Heart right ventricle (tissue), 16 donors: ENCODE measurements around the gene SLC16A13. TPM values are rescaled to one million over a fixed set of nuclear protein-coding genes. Genes with fewer than 3 reads are reported as not detected.

Experiments
- ATAC-seq, 8 donors: fragments of 200-7000 bp; cut with Tn5 transposase; one replicate each; pipeline ENCODE4 v1.9.1; 2020; ENCODE audit warnings: mild to moderate bottlenecking in 8 of 8, moderate library complexity in 8 of 8, moderate number of reproducible peaks in 1 of 8
- DNase-seq, 2 donors: peaks; one replicate each; pipeline ENCODE4 v3.0.0-alpha.2; 2020
- H3K27ac ChIP-seq, 10 donors: fragments of 200-600 bp; sonication (generic) in 2 of 10; one replicate each; pipeline versions ENCODE4 v1.5.0 to v1.8.0; 2020 to 2022; ENCODE audit warnings: mild to moderate bottlenecking in 3 of 10
- H3K27me3 ChIP-seq, 7 donors: fragments of 200-600 bp; one replicate each; pipeline ENCODE4 v1.8.0; 2021 to 2022; ENCODE audit warnings: mild to moderate bottlenecking in 2 of 7
- H3K36me3 ChIP-seq, 9 donors: fragments of 200-600 bp; sonication (generic) in 1 of 9; one replicate each; pipeline versions ENCODE4 v1.5.0 to v1.8.0; 2020 to 2022; ENCODE audit warnings: mild to moderate bottlenecking in 2 of 9
- H3K4me1 ChIP-seq, 9 donors: fragments of 200-600 bp; sonication (generic) in 1 of 9; one replicate each; pipeline versions ENCODE4 v1.5.0 to v1.8.0; 2020 to 2022; ENCODE audit warnings: mild to moderate bottlenecking in 4 of 9
- H3K4me3 ChIP-seq, 10 donors: fragments of 200-600 bp; sonication (generic) in 2 of 10; one replicate each; pipeline versions ENCODE4 v1.5.0 to v1.8.0; 2020 to 2022; ENCODE audit warnings: mild to moderate bottlenecking in 7 of 10, moderate library complexity in 2 of 10
- H3K9me3 ChIP-seq, 11 donors: fragments of 200-600 bp in 10 of 11; sonication (generic) in 2 of 11; one replicate each; pipeline versions ENCODE4 v1.5.0 to v1.8.0; 2013 to 2022; ENCODE audit warnings: mild to moderate bottlenecking in 2 of 11, control low read depth in 1 of 11, moderate library complexity in 1 of 11
- WGBS, 2 donors: extraction: QIAGEN DNeasy Blood & Tissue Kit; methylation state at CpG; one replicate each; pipeline ENCODE4 v1.1.7; 2013; ENCODE audit warnings: inconsistent platforms in 1 of 2; 5-methylcytosine and 5-hydroxymethylcytosine counted together
- intact Hi-C, 10 donors: fragments of 100-400 bp; cut with DNase I; formaldehyde crosslinking; loops; one replicate each; pipeline versions ENCODE4 v1.11.1 to v1.14.2; 2022
- polyA plus RNA-seq, 2 donors: library from polyadenylated mRNA; stranded (reverse); fragments of 200-250 nt; gene quantifications; one replicate each; pipeline ENCODE4 v1.2.3, GENCODE V29; 2013
- total RNA-seq, 10 donors: library from RNA; stranded (reverse); fragmentation: NEBNext Ultra II Directional in 3 of 10; extraction: Animal tissue kit (Norgen Biotek cat#: 25700) in 3 of 10; gene quantifications; one replicate each; pipeline versions ENCODE4 v1.2.1 to v1.2.4, GENCODE V29; 2021 to 2023
- TF ChIP-seq, protein P1 (sequence below), 9 donors: fragments of 200-600 bp; sonication (generic) in 2 of 9; IDR thresholded peaks; one replicate each; pipeline versions ENCODE4 v1.5.0 to v1.8.0; 2021 to 2022; ENCODE audit warnings: antibody characterized with exemption in 9 of 9, mild to moderate bottlenecking in 5 of 9, moderate library complexity in 1 of 9
- donor health status: Arrhythmogenic right ventricular cardiomyopathy.
- donor health status: ischemic (EF 13 %, LVEDD 7.1; RV severe dilation, severe dysfunction).
- donor health status: healthy with polysubstance abuse.
- donor health status: DM: no; HTN: yes; CAD: no.
- donor health status: DM: no; HTN: no; CAD: no.
- donor health status: ischemic (EF 25% LVEDD 6.9; RV normal size, moderate dysfunction).
- donor health status: ischemic (EF 25% LVEDD 5.7; RV mildly dilated, moderate dysfunction).
- donor health status: healthy.
- donor health status: DM: yes; HTN: yes; CAD: no.
- donor health status: Ischemic cardiomyopathy.
- donor health status: ischemic (EF 35%, LVEDD 5.7; RV mildly dilated, moderate dysfunction).
- donor health status: nonischemic (EF 11% LVEDD 7.7; RV severe dilation, severe dysfunction).
- donor health status: DM: yes; HTN: yes; CAD: no.
- donor health status: PGD.
- donor health status: ischemic (EF 29% LVEDD 5.4; RV normal size, mild dysfunction).
- donor health status: nonischemic (EF 23%, LVEDD 6.1; RV moderate dilation, normal function).

Gene SLC16A13
- total and polyA plus RNA-seq, 12 donors: 0.70 to 2.1 (median 1.5) TPM

DNA sequence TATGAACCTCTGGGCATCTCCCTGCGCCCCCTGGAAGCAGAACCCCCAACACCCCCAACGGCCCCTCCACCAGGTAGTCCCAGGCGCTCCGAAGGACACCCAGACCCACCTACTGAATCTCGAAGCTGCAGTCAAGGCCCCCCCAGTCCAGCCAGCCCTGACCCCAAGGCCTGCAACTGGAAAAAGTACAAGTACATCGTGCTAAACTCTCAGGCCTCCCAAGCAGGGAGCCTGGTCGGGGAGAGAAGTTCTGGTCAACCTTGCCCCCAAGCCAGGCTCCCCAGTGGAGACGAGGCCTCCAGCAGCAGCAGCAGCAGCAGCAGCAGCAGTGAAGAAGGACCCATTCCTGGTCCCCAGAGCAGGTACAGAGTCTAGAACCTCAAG lies 11.4 kb upstream of the SLC16A13 start:
- DNase-seq (no peak), ATAC-seq (no peak)
- Histone ChIP-seq H3K9me3 (no peaks in the 10 kb centered on the region), H3K27me3 (peaks cover 0 to 18% (median 10%) of the 10 kb centered on the region in 7 donors), H3K36me3 (peaks cover 0 to 39% (median 0%) of the 10 kb centered on the region in 9 donors), H3K4me1 (peaks cover 16 to 82% (median 54%) of the 10 kb centered on the region in 9 donors), H3K27ac (peak overlapping the region in 6 of 10 donors; percentile 0 to 73 (median 41)), H3K4me3 (peak overlapping the region in 8 of 10 donors; percentile 16 to 68 (median 60))
- TF ChIP-seq, protein P1, sequence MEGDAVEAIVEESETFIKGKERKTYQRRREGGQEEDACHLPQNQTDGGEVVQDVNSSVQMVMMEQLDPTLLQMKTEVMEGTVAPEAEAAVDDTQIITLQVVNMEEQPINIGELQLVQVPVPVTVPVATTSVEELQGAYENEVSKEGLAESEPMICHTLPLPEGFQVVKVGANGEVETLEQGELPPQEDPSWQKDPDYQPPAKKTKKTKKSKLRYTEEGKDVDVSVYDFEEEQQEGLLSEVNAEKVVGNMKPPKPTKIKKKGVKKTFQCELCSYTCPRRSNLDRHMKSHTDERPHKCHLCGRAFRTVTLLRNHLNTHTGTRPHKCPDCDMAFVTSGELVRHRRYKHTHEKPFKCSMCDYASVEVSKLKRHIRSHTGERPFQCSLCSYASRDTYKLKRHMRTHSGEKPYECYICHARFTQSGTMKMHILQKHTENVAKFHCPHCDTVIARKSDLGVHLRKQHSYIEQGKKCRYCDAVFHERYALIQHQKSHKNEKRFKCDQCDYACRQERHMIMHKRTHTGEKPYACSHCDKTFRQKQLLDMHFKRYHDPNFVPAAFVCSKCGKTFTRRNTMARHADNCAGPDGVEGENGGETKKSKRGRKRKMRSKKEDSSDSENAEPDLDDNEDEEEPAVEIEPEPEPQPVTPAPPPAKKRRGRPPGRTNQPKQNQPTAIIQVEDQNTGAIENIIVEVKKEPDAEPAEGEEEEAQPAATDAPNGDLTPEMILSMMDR (IDR thresholded peaks at IDR 0.05): no peak
- WGBS, 2 donors: 66 to 68% methylated on average over 8 of the region's 8 CpGs
- intact Hi-C loops: loop anchor here in 7 of 10 donors (5.0 to 10.0 kb wide), 3 partner anchors 112 to 372 kb away; partner anchors contain the start of genes C17orf100 (in 1 of the 7), MED31 (in 1 of the 7) and XAF1 (in 1 of the 7)

- TF ChIP-seq, protein P1 (IDR thresholded peaks at IDR 0.05): no peak
- ATAC-seq: no peak
- H3K27ac ChIP-seq: peak overlapping the region in 6 of 10 donors; percentile 0 to 73 (median 56)
- WGBS, 2 donors: 69 to 74% methylated on average over 1 of the region's 1 CpG
- intact Hi-C loops: loop anchor here in 1 of 10 donors (10.0 kb wide), 1 partner anchor 270 kb away; the partner anchor contains the start of gene XAF1
- H3K4me3 ChIP-seq: peak overlapping the region in 7 of 10 donors; percentile 1 to 68 (median 60)
- peaks cover 0 to 18% (median 10%) of the 10 kb centered on the region in 7 donors for H3K27me3 ChIP-seq
- DNase-seq: no peak
- peaks cover 14 to 86% (median 60%) of the 10 kb centered on the region in 9 donors for H3K4me1 ChIP-seq
- peaks cover 0 to 42% (median 0%) of the 10 kb centered on the region in 9 donors for H3K36me3 ChIP-seq
- H3K9me3 ChIP-seq: no peaks in the 10 kb centered on the region
Measured at GRCh38 chr17:7025245-7025644, 10.6 kb upstream of the SLC16A13 start.

- H3K36me3 ChIP-seq: peaks cover 0 to 46% (median 0%) of the 10 kb centered on the region in 9 donors
- no peaks in the 10 kb centered on the region for H3K9me3 ChIP-seq
- peak overlapping the region; percentile 14 to 85 (median 56) for H3K27ac ChIP-seq
- WGBS, 2 donors: 71 to 82% methylated on average over 29 of the region's 29 CpGs
- DNase-seq: no peak
- H3K27me3 ChIP-seq: peaks cover 0 to 18% (median 10%) of the 10 kb centered on the region in 7 donors
- no peak for ATAC-seq
- TF ChIP-seq, protein P1 (IDR thresholded peaks at IDR 0.05): no peak
- peak overlapping the region in 7 of 10 donors; percentile 3 to 68 (median 60) for H3K4me3 ChIP-seq
- H3K4me1 ChIP-seq: peaks cover 8 to 75% (median 49%) of the 10 kb centered on the region in 9 donors
- intact Hi-C loops: loop anchor here in 1 of 10 donors (10.0 kb wide), 1 partner anchor 272 kb away; the partner anchor contains the start of gene XAF1
Measured at GRCh38 chr17:7026471-7027115, 9.2 kb upstream of the SLC16A13 start.

DNA sequence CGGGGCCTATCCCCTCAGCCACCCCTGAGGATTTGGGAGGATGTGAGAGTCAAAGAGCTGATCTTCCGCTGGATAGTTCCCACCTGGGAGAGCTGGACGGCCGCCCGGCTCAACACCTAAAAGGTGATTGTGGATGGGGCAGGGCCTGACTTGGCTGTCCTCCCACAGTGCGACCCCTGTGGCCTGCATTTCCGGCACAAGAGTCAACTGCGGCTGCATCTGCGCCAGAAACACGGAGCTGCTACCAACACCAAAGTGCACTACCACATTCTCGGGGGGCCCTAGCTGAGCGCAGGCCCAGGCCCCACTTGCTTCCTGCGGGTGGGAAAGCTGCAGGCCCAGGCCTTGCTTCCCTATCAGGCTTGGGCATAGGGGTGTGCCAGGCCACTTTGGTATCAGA lies 8.5 kb upstream of the SLC16A13 start:
- 55 to 58% methylated on average over 13 of the region's 13 CpGs for WGBS, 2 donors
- H3K4me3 ChIP-seq: peak overlapping the region in 6 of 10 donors; percentile 59 to 68 (median 62)
- no peaks in the 10 kb centered on the region for H3K9me3 ChIP-seq
- no peak for DNase-seq
- no peak for ATAC-seq
- TF ChIP-seq, protein P1 (IDR thresholded peaks at IDR 0.05): no peak
- H3K27ac ChIP-seq: peak overlapping the region in 9 of 10 donors; percentile 13 to 85 (median 61)
- H3K4me1 ChIP-seq: peaks cover 2 to 68% (median 42%) of the 10 kb centered on the region in 9 donors
- intact Hi-C loops: loop anchor here in 1 of 10 donors (10.0 kb wide), 1 partner anchor 273 kb away; the partner anchor contains the start of gene XAF1
- peaks cover 0 to 46% (median 0%) of the 10 kb centered on the region in 9 donors for H3K36me3 ChIP-seq
- H3K27me3 ChIP-seq: peaks cover 0 to 12% (median 7%) of the 10 kb centered on the region in 7 donors
